Measurements from ENCODE around the gene OR4N2. TPM values are rescaled to one million over a fixed set of nuclear protein-coding genes. Genes with fewer than 3 reads are reported as not detected.
"Not testable (repeated sequence)": the region's sequence is repeated elsewhere in the genome, so short reads cannot be mapped to it uniquely, and the experiment has no call there.

The OR4N2 gene
- total RNA-seq, 1 donor from 2014 or later: not detected

DNA sequence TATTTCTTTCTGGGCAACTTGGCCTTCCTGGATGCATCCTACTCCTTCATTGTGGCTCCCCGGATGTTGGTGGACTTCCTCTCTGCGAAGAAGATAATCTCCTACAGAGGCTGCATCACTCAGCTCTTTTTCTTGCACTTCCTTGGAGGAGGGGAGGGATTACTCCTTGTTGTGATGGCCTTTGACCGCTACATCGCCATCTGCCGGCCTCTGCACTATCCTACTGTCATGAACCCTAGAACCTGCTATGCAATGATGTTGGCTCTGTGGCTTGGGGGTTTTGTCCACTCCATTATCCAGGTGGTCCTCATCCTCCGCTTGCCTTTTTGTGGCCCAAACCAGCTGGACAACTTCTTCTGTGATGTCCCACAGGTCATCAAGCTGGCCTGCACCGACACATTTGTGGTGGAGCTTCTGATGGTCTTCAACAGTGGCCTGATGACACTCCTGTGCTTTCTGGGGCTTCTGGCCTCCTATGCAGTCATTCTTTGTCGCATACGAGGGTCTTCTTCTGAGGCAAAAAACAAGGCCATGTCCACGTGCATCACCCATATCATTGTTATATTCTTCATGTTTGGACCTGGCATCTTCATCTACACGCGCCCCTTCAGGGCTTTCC, 24.2 kb downstream of the OR4N2 start:
- DNase-seq; ATAC-seq (ENCODE audit: poor library complexity); intact Hi-C loops (cut with DNase I): not testable (repeated sequence)

DNA sequence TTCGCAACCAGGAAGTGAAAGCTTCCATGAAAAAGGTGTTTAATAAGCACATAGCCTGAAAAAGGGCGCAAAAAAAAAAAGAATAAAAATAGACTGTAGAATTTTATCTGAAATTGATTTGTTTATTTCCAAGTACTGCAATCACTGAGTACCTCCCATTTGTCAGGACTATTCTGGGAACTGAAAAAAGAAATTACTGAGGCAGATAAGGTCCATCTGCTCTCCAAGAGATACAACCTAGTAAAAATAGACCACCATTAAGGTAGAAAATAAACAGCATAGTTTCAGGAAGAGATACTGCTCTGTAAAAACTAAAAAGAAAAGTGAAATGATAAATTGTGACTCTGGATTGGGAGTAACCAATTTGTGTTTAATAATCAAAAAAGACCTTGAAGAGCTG, 24.7 kb downstream of the OR4N2 start:
- DNase-seq (no peak), ATAC-seq (ENCODE audit: poor library complexity) (no peak)
- intact Hi-C loops (cut with DNase I): no loop called here

DNA sequence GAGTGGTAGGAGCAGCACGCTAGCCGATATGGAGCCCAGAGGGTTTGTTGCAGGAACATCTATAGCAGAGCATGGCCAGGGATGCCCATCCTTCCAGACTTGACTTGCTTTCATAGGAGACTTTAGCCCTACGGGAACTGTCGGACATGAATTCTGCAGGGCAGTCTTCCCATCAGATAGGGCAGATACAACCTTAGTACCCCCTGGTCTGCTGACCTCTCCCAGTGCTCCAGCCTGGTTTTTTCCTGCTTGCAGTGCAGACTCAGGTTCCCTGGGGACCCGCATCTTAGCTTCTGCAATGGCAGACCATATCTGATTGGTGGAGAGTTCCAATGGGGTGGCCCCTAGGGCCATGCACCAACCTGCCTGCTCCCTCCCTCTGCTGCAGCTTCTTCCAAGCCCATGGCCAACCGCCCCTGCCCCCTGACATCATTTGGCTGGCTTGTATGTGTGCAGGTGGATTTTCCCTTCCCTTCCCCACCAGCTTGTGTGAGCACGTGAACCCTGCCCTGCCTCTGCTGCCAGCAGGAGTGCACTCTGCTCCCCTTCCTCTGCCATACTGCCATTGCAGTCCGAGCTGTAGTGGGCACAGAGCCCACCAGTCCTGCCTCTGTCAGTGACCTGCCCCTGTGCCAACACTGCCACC, 30.8 kb downstream of the OR4N2 start:
- DNase-seq; intact Hi-C loops (cut with DNase I); ATAC-seq (ENCODE audit: poor library complexity): not testable (repeated sequence)

DNA sequence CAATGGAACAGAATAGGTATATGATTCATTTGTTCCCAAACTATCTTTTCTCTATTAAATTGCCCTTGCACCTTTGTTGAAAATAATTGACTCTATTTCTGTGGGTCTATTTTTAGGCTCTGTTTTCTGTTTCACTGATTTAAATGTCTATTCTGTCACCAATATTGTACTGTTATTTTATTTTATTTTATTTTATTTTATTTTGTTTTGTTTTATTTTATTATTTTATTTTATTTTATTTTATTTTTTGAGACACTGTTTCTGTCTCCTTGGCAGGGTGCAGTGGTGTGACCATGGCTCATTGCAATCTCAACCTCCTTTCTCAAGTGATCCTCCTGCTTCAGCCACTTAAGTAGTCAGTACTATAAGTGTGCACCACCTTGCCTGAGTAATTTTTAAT, 34.9 kb downstream of the OR4N2 start:
- DNase-seq (no peak), ATAC-seq (ENCODE audit: poor library complexity) (no peak)
- intact Hi-C loops (cut with DNase I): no loop called here

DNA sequence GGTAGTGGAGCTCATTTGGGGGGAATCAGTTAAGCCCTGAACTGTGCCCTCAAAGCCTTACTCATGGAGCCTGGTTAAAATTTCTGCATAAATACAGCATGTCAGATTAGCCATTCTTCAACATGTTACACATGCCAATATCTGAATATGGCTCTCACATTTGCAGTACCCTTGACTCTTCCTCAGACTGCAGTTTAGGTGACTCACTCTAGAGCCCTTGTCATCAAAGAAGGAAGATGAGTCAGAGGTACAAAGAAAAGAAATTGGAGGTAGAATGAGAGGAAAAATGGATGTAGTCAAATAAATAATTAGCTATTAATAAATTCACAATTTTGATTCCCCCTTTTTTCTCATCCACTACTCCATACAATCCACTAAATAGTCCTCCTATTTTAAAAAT, 47.8 kb downstream of the OR4N2 start:
- ATAC-seq (ENCODE audit: poor library complexity): no peak
- DNase-seq: no peak
- intact Hi-C loops (cut with DNase I): no loop called here

DNA sequence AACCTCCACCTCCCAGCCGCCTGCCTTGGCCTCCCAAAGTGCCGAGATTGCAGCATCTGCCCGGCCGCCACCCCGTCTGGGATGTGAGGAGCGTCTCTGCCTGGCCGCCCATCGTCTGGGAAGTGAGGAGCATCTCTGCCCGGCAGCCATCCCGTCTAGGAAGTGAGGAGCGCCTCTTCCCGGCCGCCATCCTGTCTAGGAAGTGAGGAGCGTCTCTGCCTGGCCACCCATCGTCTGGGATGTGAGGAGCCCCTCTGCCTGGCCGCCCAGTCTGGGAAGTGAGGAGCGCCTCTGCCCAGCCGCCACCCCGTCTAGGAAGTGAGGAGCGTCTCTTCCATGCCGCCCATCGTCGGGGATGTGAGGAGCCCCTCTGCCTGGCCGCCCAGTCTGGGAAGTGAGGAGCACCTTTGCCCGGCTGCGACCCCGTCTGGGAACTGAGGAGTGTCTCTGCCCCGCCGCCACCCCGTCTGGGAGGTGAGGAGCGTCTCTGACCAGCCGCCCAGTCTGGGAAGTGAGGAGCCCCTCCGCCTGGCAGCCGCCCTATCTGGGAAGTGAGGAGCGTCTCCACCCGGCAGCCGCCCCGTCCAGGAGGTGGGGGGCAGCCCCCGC, 62.6 kb downstream of the OR4N2 start:
- DNase-seq; ATAC-seq (ENCODE audit: poor library complexity); intact Hi-C loops (cut with DNase I): not testable (repeated sequence)

DNA sequence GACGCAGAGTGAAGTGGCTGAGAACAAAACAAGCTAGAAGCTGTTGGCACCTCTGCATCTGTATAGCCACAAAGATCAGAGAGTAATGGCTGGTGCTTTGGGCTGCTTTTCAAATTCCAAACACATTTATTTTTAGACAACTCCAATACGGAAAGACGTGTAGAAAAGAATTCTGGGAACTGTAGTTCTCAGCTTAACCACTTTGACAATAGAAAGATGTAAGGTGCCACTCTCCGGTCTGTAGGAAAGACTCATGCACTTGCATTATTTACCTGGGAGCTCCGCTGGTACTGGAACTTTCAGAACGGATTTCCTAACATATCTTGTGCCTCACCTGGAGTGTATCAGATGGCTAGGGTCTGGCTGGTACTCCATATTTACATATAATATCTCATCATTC, 69.6 kb downstream of the OR4N2 start:
- ATAC-seq (ENCODE audit: poor library complexity) (no peak), DNase-seq (no peak)
- intact Hi-C loops (cut with DNase I): no loop called here

DNA sequence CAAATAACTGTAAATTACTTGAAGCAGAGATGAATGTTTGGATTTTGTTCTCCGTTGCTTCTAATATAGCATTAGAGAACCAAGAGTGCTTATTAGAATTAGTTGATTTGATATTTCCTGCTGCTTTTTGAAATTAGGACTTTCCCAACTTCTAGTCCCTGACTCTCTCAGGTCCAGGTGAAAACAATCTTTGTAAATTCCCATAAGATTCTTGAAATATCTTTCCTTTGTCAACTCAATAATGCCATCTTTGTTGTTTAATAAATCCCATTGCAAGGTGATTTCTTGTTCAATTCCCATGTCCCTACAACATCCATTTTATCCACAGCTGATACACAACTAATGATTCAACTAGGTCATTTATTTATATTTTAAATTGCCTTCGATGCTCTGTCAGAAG, 71.3 kb downstream of the OR4N2 start, which contains the start of gene OR4K2:
OR4K2 (plus strand) TSS at position 301 of the 400 bp plus-strand sequence. CDS start 1,126 bp downstream, outside the sequence.
- no peak for ATAC-seq (ENCODE audit: poor library complexity)
- no peak for DNase-seq
- intact Hi-C loops (cut with DNase I): no loop called here

DNA sequence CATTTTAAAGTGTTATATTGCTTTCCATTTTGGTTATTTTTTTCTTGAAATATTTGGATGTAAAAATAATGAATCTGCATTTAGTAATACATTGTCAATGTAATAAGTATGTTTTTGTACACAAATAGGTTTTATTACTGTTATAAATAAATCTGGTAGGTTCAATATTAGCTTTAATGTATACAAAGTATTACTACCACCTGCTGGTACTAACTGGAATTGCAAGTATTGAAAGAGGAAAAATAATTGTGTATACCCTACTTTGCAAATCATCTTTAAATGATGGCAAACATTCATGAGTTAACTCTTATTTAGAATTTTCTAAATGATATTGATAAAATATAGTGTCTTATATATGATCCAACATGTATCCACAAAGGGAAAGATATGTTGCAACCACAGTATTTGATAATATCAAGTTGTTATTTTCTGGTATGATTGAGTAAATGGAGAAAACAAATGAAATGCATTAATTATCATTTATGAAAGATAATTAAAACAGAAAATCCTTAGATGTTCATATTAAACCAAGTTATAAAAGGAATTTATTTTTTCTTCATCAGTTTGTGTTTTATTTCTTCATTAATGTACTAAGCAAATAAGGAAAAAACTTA, 74.6 kb downstream of the OR4N2 start:
- ATAC-seq (ENCODE audit: poor library complexity) (no peak), DNase-seq (no peak)
- intact Hi-C loops (cut with DNase I): no loop called here

Other genes starting within 250 kb of the OR4N2 start
- not detected for gene OR11H2, start 89.9 kb upstream of the OR4N2 start, total RNA-seq
- not detected for gene OR4Q3, start 60.2 kb upstream of the OR4N2 start, total RNA-seq
- gene OR4M1, start 30.3 kb upstream of the OR4N2 start, total RNA-seq: not detected
- gene OR4K2, start 71.4 kb downstream of the OR4N2 start, total RNA-seq: not detected
- not detected for gene OR4K5, start 116.8 kb downstream of the OR4N2 start, total RNA-seq
- not detected for gene OR4K1, start 127.1 kb downstream of the OR4N2 start, total RNA-seq
- not detected for gene OR4K15, start 171.8 kb downstream of the OR4N2 start, total RNA-seq
- gene OR4Q2, start 198.4 kb downstream of the OR4N2 start, total RNA-seq: not detected
- gene OR4K14, start 215.5 kb downstream of the OR4N2 start, total RNA-seq: not detected
- gene OR4K13, start 232.3 kb downstream of the OR4N2 start, total RNA-seq: not detected

All from Right ventricle myocardium superior (tissue), 1 donor.